ENCODE measurements around the gene MED9. TPM values are rescaled to one million over a fixed set of nuclear protein-coding genes. Genes with fewer than 3 reads are reported as not detected.
"Not testable (repeated sequence)": the region's sequence is repeated elsewhere in the genome, so short reads cannot be mapped to it uniquely, and the experiment has no call there.

MED9 gene, protein sequence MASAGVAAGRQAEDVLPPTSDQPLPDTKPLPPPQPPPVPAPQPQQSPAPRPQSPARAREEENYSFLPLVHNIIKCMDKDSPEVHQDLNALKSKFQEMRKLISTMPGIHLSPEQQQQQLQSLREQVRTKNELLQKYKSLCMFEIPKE
- total RNA-seq: 10 to 100 TPM in 3 of 4 donors, 1 to 10 TPM in 1; 9.7 to 15.3 (median 13.7) TPM
- 10 to 100 TPM; 16.8 to 17.9 (median 17.3) TPM for polyA plus RNA-seq

DNA sequence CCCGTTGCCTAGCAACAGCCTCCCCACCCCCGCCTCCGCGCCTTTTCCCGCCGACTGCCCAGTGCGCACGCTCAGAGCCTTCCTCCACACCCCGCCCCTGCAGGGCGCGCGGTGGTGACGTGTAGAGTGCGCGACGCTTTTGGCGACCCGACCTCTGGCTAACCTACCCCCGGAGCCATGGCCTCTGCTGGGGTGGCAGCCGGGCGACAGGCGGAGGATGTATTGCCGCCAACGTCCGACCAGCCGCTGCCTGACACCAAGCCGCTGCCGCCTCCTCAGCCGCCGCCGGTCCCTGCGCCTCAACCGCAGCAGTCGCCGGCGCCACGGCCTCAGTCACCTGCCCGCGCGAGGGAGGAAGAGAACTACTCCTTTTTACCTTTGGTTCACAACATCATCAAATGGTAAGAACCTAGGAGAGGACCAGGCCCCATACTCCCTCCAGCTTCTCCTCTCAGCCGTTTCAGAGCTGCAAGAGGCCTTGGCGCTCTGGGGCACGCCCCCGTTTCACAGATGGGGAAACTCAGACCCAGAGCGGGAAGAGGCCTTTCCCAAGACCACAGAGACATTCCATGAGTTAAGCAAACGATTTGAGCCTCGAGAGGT, at the start of gene MED9:
TSS of gene MED9 (plus strand) at position 136 of the 603 bp plus-strand sequence. CDS start at position 178, 42 bp downstream.
- peak; percentile 16 to 57 for TF ChIP-seq POLR2A (IDR thresholded peaks at IDR 0.05)
- peak; percentile 80 to 88 (median 88) for TF ChIP-seq POLR2AphosphoS5 (IDR thresholded peaks at IDR 0.05)
- TF ChIP-seq, protein P1, sequence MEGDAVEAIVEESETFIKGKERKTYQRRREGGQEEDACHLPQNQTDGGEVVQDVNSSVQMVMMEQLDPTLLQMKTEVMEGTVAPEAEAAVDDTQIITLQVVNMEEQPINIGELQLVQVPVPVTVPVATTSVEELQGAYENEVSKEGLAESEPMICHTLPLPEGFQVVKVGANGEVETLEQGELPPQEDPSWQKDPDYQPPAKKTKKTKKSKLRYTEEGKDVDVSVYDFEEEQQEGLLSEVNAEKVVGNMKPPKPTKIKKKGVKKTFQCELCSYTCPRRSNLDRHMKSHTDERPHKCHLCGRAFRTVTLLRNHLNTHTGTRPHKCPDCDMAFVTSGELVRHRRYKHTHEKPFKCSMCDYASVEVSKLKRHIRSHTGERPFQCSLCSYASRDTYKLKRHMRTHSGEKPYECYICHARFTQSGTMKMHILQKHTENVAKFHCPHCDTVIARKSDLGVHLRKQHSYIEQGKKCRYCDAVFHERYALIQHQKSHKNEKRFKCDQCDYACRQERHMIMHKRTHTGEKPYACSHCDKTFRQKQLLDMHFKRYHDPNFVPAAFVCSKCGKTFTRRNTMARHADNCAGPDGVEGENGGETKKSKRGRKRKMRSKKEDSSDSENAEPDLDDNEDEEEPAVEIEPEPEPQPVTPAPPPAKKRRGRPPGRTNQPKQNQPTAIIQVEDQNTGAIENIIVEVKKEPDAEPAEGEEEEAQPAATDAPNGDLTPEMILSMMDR (IDR thresholded peaks at IDR 0.05): no peak
- TF ChIP-seq EP300 (IDR thresholded peaks at IDR 0.05): peak in 1 of 4 donors; percentile 46
- peak; percentile 96 for DNase-seq
- Histone ChIP-seq H3K27me3 (no peaks in the 10 kb centered on the region), H3K4me3 (peak within 1 kb of the TSS; percentile 78 to 100 (median 98)), H3K36me3 (peaks cover 0 to 7% (median 0%) of the 10 kb centered on the region in 4 donors), H3K4me1 (peaks cover 0 to 46% (median 28%) of the 10 kb centered on the region in 4 donors), H3K9me3 (no peaks in the 10 kb centered on the region), H3K27ac (peak within 1 kb of the TSS; percentile 90 to 95 (median 91))
- 0% methylated on average over 47 of the region's 47 CpGs for WGBS, 2 donors
- intact Hi-C loops (cut with DNase I): loop anchor here (2.0 to 5.0 kb wide), 2 partner anchors 20 to 115 kb away; partner anchors contain the start of genes PEMT and RASD1

DNA sequence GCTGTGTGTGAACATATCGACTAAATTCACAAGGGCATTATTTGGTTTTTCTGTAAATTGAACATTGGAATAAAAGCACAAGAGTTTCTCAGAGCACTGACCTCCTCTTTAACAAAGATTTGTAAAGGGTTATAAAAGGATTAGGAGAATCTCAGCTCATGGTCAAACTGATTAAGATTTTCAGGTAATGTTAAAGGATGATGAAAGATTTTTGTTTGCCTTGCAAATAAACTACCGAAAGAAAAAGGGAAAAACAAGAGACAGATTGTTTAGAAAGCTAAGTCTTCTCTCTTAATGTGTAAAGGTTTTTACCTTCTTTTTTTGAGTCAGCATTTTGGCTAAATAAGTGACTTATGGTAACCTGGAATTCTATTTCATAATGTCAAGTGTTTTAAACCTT, 47.6 kb upstream of the MED9 start:
- TF ChIP-seq, protein P1 (IDR thresholded peaks at IDR 0.05): no peak
- no peak for TF ChIP-seq EP300 (IDR thresholded peaks at IDR 0.05)
- TF ChIP-seq POLR2AphosphoS5 (IDR thresholded peaks at IDR 0.05): no peak
- no peak for TF ChIP-seq POLR2A (IDR thresholded peaks at IDR 0.05)
- DNase-seq: no peak
- Histone ChIP-seq H3K4me3 (no peak overlapping the region), H3K9me3 (peaks cover 0 to 3% (median 0%) of the 10 kb centered on the region in 4 donors), H3K4me1 (no peaks in the 10 kb centered on the region), H3K27ac (no peak overlapping the region), H3K36me3 (no peaks in the 10 kb centered on the region), H3K27me3 (no peaks in the 10 kb centered on the region)
- intact Hi-C loops (cut with DNase I): no loop called here
- 68 to 88% methylated on average over 2 of the region's 2 CpGs for WGBS, 2 donors

DNA sequence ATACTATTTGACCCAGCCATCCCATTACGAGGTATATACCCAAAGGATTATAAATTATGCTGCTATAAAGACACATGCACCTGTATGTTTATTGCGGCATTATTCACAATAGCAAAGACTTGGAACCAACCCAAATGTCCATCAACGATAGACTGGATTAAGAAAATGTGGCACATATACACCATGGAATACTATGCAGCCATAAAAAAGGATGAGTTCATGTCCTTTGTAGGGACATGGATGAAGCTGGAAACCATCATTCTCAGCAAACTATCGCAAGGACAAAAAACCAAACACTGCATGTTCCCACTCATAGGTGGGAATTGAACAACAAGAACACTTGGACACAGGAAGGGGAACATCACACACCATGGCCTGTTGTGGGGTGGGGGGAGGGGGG, 45.9 kb upstream of the MED9 start:
- H3K36me3 ChIP-seq; intact Hi-C loops (cut with DNase I); H3K27me3 ChIP-seq; H3K27ac ChIP-seq; DNase-seq; H3K9me3 ChIP-seq; H3K4me3 ChIP-seq; H3K4me1 ChIP-seq: not testable (repeated sequence)
- WGBS, 2 donors: 49 to 83% methylated on average over 4 of the region's 4 CpGs

DNA sequence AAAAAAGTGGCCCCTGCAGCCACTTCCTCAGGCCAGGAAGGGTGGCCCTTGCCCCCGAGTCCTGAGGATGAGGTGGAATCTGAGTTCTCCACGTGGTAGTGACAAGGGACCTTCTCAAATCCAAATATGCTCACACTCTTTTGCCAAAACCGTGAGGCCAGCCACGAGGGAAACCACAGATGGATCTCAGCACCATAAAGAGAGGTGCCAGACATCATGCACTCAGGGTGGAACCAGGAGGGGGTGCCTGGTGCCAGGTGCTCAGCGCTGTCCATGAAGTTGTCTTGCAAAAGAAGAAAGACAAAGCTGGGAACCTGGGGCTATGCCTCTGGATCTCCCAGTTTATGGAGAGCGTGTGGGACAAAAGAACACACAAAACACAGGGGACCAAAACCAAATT, 45.2 kb upstream of the MED9 start:
- Histone ChIP-seq H3K4me3 (no peak overlapping the region), H3K27ac (no peak overlapping the region), H3K36me3 (no peaks in the 10 kb centered on the region), H3K27me3 (no peaks in the 10 kb centered on the region), H3K4me1 (no peaks in the 10 kb centered on the region), H3K9me3 (no peaks in the 10 kb centered on the region)
- TF ChIP-seq EP300 (IDR thresholded peaks at IDR 0.05): no peak
- TF ChIP-seq POLR2AphosphoS5 (IDR thresholded peaks at IDR 0.05): no peak
- no peak for TF ChIP-seq POLR2A (IDR thresholded peaks at IDR 0.05)
- TF ChIP-seq, protein P1 (IDR thresholded peaks at IDR 0.05): no peak
- intact Hi-C loops (cut with DNase I): no loop called here
- 46 to 55% methylated on average over 6 of the region's 6 CpGs for WGBS, 2 donors
- no peak for DNase-seq

DNA sequence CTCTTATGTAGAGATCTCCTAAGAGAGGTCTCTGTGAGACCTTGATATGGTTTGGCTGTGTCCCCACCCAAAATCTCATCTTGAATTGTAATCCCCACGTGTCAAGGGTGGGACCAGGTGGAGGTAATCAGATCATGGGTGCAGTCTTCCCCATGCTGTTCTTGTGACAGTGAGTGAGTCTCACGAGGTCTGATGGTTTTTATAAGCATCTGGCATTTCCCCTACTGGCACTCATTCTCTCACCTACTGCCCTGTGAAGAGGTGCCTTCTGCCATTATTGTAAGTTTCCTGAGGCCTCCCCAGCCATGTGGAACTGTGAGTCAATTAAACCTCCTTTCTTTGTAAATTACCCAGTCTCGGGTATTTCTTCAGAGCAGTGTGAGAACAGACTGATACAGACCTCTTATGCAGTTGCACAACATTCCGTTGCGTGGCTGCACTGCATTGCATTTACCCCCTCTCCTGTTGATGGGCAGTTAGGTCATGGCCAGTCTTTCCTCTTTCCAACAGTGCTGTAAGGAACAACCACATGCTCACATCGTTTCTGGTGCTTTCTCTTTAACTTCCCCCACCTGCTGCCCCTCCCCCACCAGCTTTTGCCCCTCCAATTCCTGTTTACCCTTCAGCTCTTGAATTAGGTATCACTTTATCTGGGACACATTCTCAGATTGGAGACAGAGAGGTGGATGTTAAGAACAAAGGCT, 43.6 kb upstream of the MED9 start:
- TF ChIP-seq POLR2A (IDR thresholded peaks at IDR 0.05) (no peak), EP300 (IDR thresholded peaks at IDR 0.05) (no peak), POLR2AphosphoS5 (IDR thresholded peaks at IDR 0.05) (no peak)
- TF ChIP-seq, protein P1 (IDR thresholded peaks at IDR 0.05): no peak
- 67 to 76% methylated on average over 6 of the region's 6 CpGs for WGBS, 2 donors
- no peak overlapping the region for H3K4me3 ChIP-seq
- no peak for DNase-seq
- H3K4me1 ChIP-seq: no peaks in the 10 kb centered on the region
- H3K9me3 ChIP-seq: no peaks in the 10 kb centered on the region
- H3K36me3 ChIP-seq: no peaks in the 10 kb centered on the region
- H3K27me3 ChIP-seq: no peaks in the 10 kb centered on the region
- intact Hi-C loops (cut with DNase I): no loop called here
- H3K27ac ChIP-seq: no peak overlapping the region
